Adipocyte (in vitro differentiated cells): ENCODE data around the gene ILKAP.

Experiments used
- DNase-seq: peaks from one replicate; pipeline ENCODE4 v3.0.0-alpha.2; 2015; ENCODE audit warnings: low read depth
- H3K27me3 ChIP-seq: replicated peaks from 2 replicates; pipeline ENCODE4 v1.7.0; 2013; ENCODE audit warnings: mild to moderate bottlenecking, low read length, moderate library complexity; ENCODE audit not compliant: control insufficient read depth, insufficient read depth
- H3K36me3 ChIP-seq: 2 replicates; pipeline ENCODE4 v1.7.0; 2013; ENCODE audit warnings: low read length, mild to moderate bottlenecking, moderate library complexity; ENCODE audit not compliant: control insufficient read depth, insufficient read depth, severe bottlenecking
- H3K4me1 ChIP-seq: 2 replicates; pipeline ENCODE4 v1.7.0; 2013; ENCODE audit warnings: mild to moderate bottlenecking, low read length, moderate library complexity; ENCODE audit not compliant: control insufficient read depth, insufficient read depth
- H3K4me3 ChIP-seq: 2 replicates; pipeline ENCODE4 v1.7.0; 2013; ENCODE audit warnings: mild to moderate bottlenecking, low read length, moderate library complexity
- H3K9ac ChIP-seq: 2 replicates; pipeline ENCODE4 v1.7.0; 2013; ENCODE audit warnings: mild to moderate bottlenecking, low read length, moderate library complexity
- H3K9me3 ChIP-seq: 2 replicates; pipeline ENCODE4 v1.7.0; 2013; ENCODE audit warnings: mild to moderate bottlenecking, low read length, moderate library complexity; ENCODE audit not compliant: control insufficient read depth

The ILKAP gene

GRCh38 chr2:238168196-238169047, 35.1 kb downstream of the ILKAP start:
- H3K4me1 ChIP-seq, result peaks cover 49% of the 10 kb centered on the region
- no peaks in the 10 kb centered on the region for H3K9me3 ChIP-seq
- peak overlapping the region; percentile 79 for H3K4me3 ChIP-seq
- peaks cover 31% of the 10 kb centered on the region for H3K36me3 ChIP-seq
- peak overlapping the region; percentile 47 for H3K9ac ChIP-seq
- DNase-seq, result no peak
- no peaks in the 10 kb centered on the region for H3K27me3 ChIP-seq

- H3K27me3 ChIP-seq, result no peaks in the 10 kb centered on the region
- peaks cover 54% of the 10 kb centered on the region for H3K4me1 ChIP-seq
- DNase-seq, result no peak
- no peak overlapping the region for H3K4me3 ChIP-seq
- no peaks in the 10 kb centered on the region for H3K9me3 ChIP-seq
- no peak overlapping the region for H3K9ac ChIP-seq
- H3K36me3 ChIP-seq, result peaks cover 25% of the 10 kb centered on the region
Observed at GRCh38 chr2:238167761-238168160, 35.7 kb downstream of the ILKAP start.

- Histone ChIP-seq H3K9me3 (no peaks in the 10 kb centered on the region), H3K27me3 (no peaks in the 10 kb centered on the region), H3K36me3 (peaks cover 21% of the 10 kb centered on the region), H3K9ac (no peak overlapping the region), H3K4me1 (peaks cover 54% of the 10 kb centered on the region), H3K4me3 (no peak overlapping the region)
- DNase-seq, result no peak
Observed at GRCh38 chr2:238167344-238167715, 36.2 kb downstream of the ILKAP start.

DNA sequence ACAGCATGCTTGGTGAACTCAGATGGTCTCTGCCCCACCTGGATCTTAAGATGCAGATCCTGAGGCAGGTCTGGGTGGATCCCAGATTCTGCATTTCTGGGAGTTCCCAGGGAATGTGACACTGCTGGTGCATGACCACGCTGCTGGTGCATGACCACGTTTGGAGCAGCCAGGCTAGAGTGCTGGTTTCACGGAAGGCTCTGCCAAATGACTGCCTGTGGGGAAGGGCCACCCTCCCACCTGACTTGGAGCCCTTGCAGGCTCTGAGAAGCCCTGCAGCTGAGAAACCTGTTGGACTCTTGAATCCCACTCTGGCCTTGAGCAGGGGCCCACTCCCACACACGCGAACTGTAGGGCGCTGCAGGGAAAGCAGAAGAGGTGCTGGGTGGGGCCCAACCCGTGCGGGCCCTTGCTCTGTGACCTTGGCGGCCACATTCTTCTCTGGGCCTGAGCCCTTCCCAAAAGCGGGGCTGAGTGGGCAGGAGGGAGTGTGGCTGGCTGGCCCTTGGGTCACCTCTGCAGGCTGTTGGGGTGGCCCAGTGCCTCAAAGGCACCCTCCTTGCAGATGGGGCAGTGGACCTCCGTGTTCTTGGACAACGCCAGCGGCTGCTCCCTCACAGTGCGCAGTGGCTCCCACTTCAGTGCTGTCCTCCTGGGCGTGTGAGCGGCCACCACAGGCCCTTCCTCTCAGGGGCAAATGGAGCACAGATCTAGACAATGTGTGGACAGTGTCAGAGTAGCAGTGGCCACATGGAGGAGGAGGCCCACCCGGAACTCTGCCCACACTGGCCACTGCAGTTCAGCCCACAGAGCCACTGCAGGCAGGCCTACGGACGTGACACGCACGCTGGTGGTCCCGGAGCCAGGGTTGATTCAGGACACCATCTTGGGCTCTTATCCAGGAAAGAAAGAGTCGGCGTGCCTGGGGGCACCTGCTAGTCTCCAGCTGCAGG, 36.8 kb downstream of the ILKAP start:
- no peaks in the 10 kb centered on the region for H3K9me3 ChIP-seq
- peaks cover 52% of the 10 kb centered on the region for H3K4me1 ChIP-seq
- no peak for DNase-seq
- no peak overlapping the region for H3K9ac ChIP-seq
- no peaks in the 10 kb centered on the region for H3K27me3 ChIP-seq
- H3K4me3 ChIP-seq, result no peak overlapping the region
- peaks cover 14% of the 10 kb centered on the region for H3K36me3 ChIP-seq

GRCh38 chr2:238165288-238165921, 38.1 kb downstream of the ILKAP start:
- no peak for DNase-seq
- no peak overlapping the region for H3K9ac ChIP-seq
- H3K4me1 ChIP-seq, result peaks cover 40% of the 10 kb centered on the region
- no peaks in the 10 kb centered on the region for H3K27me3 ChIP-seq
- H3K36me3 ChIP-seq, result peaks cover 6% of the 10 kb centered on the region
- H3K4me3 ChIP-seq, result no peak overlapping the region
- H3K9me3 ChIP-seq, result no peaks in the 10 kb centered on the region

GRCh38 chr2:238164906-238165287, 38.6 kb downstream of the ILKAP start:
- Histone ChIP-seq H3K9ac (no peak overlapping the region), H3K27me3 (no peaks in the 10 kb centered on the region), H3K36me3 (peaks cover 4% of the 10 kb centered on the region), H3K4me3 (no peak overlapping the region), H3K4me1 (peaks cover 34% of the 10 kb centered on the region), H3K9me3 (no peaks in the 10 kb centered on the region)
- no peak for DNase-seq

DNA sequence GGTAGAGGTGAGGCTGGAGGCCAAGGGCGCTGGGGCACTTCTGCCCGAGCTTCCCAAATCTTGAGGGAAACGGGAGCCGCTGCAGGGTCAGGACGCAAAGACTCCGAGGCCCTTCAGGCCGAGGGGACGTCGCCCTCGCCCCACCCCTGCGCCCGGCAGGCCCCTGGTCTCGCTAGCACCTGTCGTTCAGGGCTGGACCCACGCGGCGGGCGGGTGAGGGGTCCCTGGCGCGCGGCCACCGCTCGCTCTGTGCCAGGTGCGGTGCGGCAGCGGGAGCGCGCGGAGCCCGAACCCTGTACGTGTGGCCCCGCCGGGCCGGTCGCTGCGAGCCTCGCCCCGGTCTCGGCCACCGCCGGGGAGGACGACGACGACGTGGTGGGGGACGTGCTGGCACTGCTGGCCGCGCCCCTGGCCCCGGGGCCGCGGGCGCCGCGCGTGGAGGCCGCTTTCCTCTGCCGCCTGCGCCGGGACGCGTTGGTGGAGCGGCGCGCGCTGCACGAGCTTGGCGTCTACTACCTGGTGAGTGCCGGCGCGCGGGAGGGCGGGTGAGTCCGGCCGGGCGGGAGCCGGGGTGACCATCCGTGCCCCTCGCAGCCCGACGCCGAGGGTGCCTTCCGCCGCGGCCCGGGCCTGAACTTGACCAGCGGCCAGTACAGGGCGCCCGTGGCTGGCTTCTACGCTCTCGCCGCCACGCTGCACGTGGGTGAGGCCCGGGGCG, 39.9 kb downstream of the ILKAP start:
- no peaks in the 10 kb centered on the region for H3K27me3 ChIP-seq

GRCh38 chr2:238162846-238163441, 40.6 kb downstream of the ILKAP start:
- Histone ChIP-seq H3K27me3 (no peaks in the 10 kb centered on the region), H3K9me3 (no peaks in the 10 kb centered on the region), H3K4me1 (peaks cover 18% of the 10 kb centered on the region), H3K9ac (peak overlapping the region; percentile 39), H3K36me3 (peaks cover 4% of the 10 kb centered on the region), H3K4me3 (peak overlapping the region; percentile 54)
- no peak for DNase-seq

More for the DNA sequence above, 39.9 kb downstream of the ILKAP start:
- no peaks in the 10 kb centered on the region for H3K9me3 ChIP-seq
- peaks cover 25% of the 10 kb centered on the region for H3K4me1 ChIP-seq
- DNase-seq, result no peak
- H3K36me3 ChIP-seq, result peaks cover 4% of the 10 kb centered on the region
- peak overlapping the region; percentile 39 for H3K9ac ChIP-seq
- H3K4me3 ChIP-seq, result peak overlapping the region; percentile 54

- Histone ChIP-seq H3K9ac (no peak overlapping the region), H3K9me3 (no peaks in the 10 kb centered on the region), H3K4me1 (peaks cover 12% of the 10 kb centered on the region), H3K36me3 (no peaks in the 10 kb centered on the region), H3K4me3 (no peak overlapping the region), H3K27me3 (no peaks in the 10 kb centered on the region)
- no peak for DNase-seq
Observed at GRCh38 chr2:238162251-238162845, 41.1 kb downstream of the ILKAP start.
